Measurements from ENCODE around the gene VPREB1.

The VPREB1 gene

GRCh38 chr22:22244316-22245250 lies at the start of gene VPREB1:
TSS of gene VPREB1 (plus strand) at chr22:22244786. CDS start at chr22:22244814, 28 bp downstream.
- Histone ChIP-seq H3K36me3 (ENCODE audit: control insufficient read depth in 1 of 2, insufficient read depth in 2 of 2, low read length in 2 of 2) (no peaks in the 10 kb centered on the region), H3K9me3 (ENCODE audit: control insufficient read depth in 1 of 2, low read length in 2 of 2) (no peaks in the 10 kb centered on the region), H3K27me3 (ENCODE audit: control insufficient read depth in 1 of 2, insufficient read depth in 2 of 2, low read length in 2 of 2) (peaks cover 0 to 4% of the 10 kb centered on the region in 2 donors), H3K9ac (ENCODE audit: low read depth in 1 of 2, low read length in 2 of 2) (no peak within 1 kb of the TSS), H3K4me3 (ENCODE audit: low read depth in 1 of 2, low read length in 2 of 2) (no peak within 1 kb of the TSS), H3K4me1 (ENCODE audit: control insufficient read depth in 1 of 2, insufficient read depth in 2 of 2, low read length in 2 of 2) (no peaks in the 10 kb centered on the region), H3K27ac (ENCODE audit: low read depth, low read length) (no peak within 1 kb of the TSS)

GRCh38 chr22:22194931-22195264 lies 49.7 kb upstream of the VPREB1 start:
- Histone ChIP-seq H3K9me3 (ENCODE audit: control insufficient read depth in 1 of 2, low read length in 2 of 2) (no peaks in the 10 kb centered on the region), H3K36me3 (ENCODE audit: control insufficient read depth in 1 of 2, insufficient read depth in 2 of 2, low read length in 2 of 2) (no peaks in the 10 kb centered on the region), H3K4me1 (ENCODE audit: control insufficient read depth in 1 of 2, insufficient read depth in 2 of 2, low read length in 2 of 2) (no peaks in the 10 kb centered on the region), H3K4me3 (ENCODE audit: low read depth in 1 of 2, low read length in 2 of 2) (no peak overlapping the region), H3K9ac (ENCODE audit: low read depth in 1 of 2, low read length in 2 of 2) (no peak overlapping the region), H3K27ac (ENCODE audit: low read depth, low read length) (no peak overlapping the region), H3K27me3 (ENCODE audit: control insufficient read depth in 1 of 2, insufficient read depth in 2 of 2, low read length in 2 of 2) (no peaks in the 10 kb centered on the region)

GRCh38 chr22:22195265-22196017 lies 49.1 kb upstream of the VPREB1 start:
- H3K27ac ChIP-seq (ENCODE audit: low read depth, low read length): no peak overlapping the region
- H3K27me3 ChIP-seq (ENCODE audit: control insufficient read depth in 1 of 2, insufficient read depth in 2 of 2, low read length in 2 of 2): no peaks in the 10 kb centered on the region
- H3K9ac ChIP-seq (ENCODE audit: low read depth in 1 of 2, low read length in 2 of 2): no peak overlapping the region
- no peaks in the 10 kb centered on the region for H3K36me3 ChIP-seq (ENCODE audit: control insufficient read depth in 1 of 2, insufficient read depth in 2 of 2, low read length in 2 of 2)
- H3K4me1 ChIP-seq (ENCODE audit: control insufficient read depth in 1 of 2, insufficient read depth in 2 of 2, low read length in 2 of 2): no peaks in the 10 kb centered on the region
- no peaks in the 10 kb centered on the region for H3K9me3 ChIP-seq (ENCODE audit: control insufficient read depth in 1 of 2, low read length in 2 of 2)
- no peak overlapping the region for H3K4me3 ChIP-seq (ENCODE audit: low read depth in 1 of 2, low read length in 2 of 2)

GRCh38 chr22:22196018-22196533 lies 48.5 kb upstream of the VPREB1 start:
- Histone ChIP-seq H3K9me3 (ENCODE audit: control insufficient read depth in 1 of 2, low read length in 2 of 2) (no peaks in the 10 kb centered on the region), H3K27ac (ENCODE audit: low read depth, low read length) (no peak overlapping the region), H3K4me3 (ENCODE audit: low read depth in 1 of 2, low read length in 2 of 2) (no peak overlapping the region), H3K36me3 (ENCODE audit: control insufficient read depth in 1 of 2, insufficient read depth in 2 of 2, low read length in 2 of 2) (no peaks in the 10 kb centered on the region), H3K4me1 (ENCODE audit: control insufficient read depth in 1 of 2, insufficient read depth in 2 of 2, low read length in 2 of 2) (peaks cover 0 to 4% of the 10 kb centered on the region in 2 donors), H3K27me3 (ENCODE audit: control insufficient read depth in 1 of 2, insufficient read depth in 2 of 2, low read length in 2 of 2) (no peaks in the 10 kb centered on the region), H3K9ac (ENCODE audit: low read depth in 1 of 2, low read length in 2 of 2) (no peak overlapping the region)

- no peaks in the 10 kb centered on the region for H3K9me3 ChIP-seq (ENCODE audit: control insufficient read depth in 1 of 2, low read length in 2 of 2)
- peaks cover 0 to 9% of the 10 kb centered on the region in 2 donors for H3K4me1 ChIP-seq (ENCODE audit: control insufficient read depth in 1 of 2, insufficient read depth in 2 of 2, low read length in 2 of 2)
- H3K36me3 ChIP-seq (ENCODE audit: control insufficient read depth in 1 of 2, insufficient read depth in 2 of 2, low read length in 2 of 2): no peaks in the 10 kb centered on the region
- H3K4me3 ChIP-seq (ENCODE audit: low read depth in 1 of 2, low read length in 2 of 2): no peak overlapping the region
- H3K9ac ChIP-seq (ENCODE audit: low read depth in 1 of 2, low read length in 2 of 2): no peak overlapping the region
- peaks cover 0 to 5% of the 10 kb centered on the region in 2 donors for H3K27me3 ChIP-seq (ENCODE audit: control insufficient read depth in 1 of 2, insufficient read depth in 2 of 2, low read length in 2 of 2)
- H3K27ac ChIP-seq (ENCODE audit: low read depth, low read length): no peak overlapping the region
Measured at GRCh38 chr22:22196833-22197477, 47.6 kb upstream of the VPREB1 start.

GRCh38 chr22:22197993-22198402 lies 46.6 kb upstream of the VPREB1 start:
- Histone ChIP-seq H3K27me3 (ENCODE audit: control insufficient read depth in 1 of 2, insufficient read depth in 2 of 2, low read length in 2 of 2) (peaks cover 0 to 5% of the 10 kb centered on the region in 2 donors), H3K9me3 (ENCODE audit: control insufficient read depth in 1 of 2, low read length in 2 of 2) (no peaks in the 10 kb centered on the region)

GRCh38 chr22:22198751-22199150 lies 45.8 kb upstream of the VPREB1 start:
- no peaks in the 10 kb centered on the region for H3K9me3 ChIP-seq (ENCODE audit: control insufficient read depth in 1 of 2, low read length in 2 of 2)
- no peak overlapping the region for H3K27ac ChIP-seq (ENCODE audit: low read depth, low read length)
- peaks cover 0 to 5% of the 10 kb centered on the region in 2 donors for H3K27me3 ChIP-seq (ENCODE audit: control insufficient read depth in 1 of 2, insufficient read depth in 2 of 2, low read length in 2 of 2)
- H3K4me1 ChIP-seq (ENCODE audit: control insufficient read depth in 1 of 2, insufficient read depth in 2 of 2, low read length in 2 of 2): peaks cover 0 to 9% of the 10 kb centered on the region in 2 donors
- H3K4me3 ChIP-seq (ENCODE audit: low read depth in 1 of 2, low read length in 2 of 2): no peak overlapping the region
- H3K9ac ChIP-seq (ENCODE audit: low read depth in 1 of 2, low read length in 2 of 2): no peak overlapping the region
- H3K36me3 ChIP-seq (ENCODE audit: control insufficient read depth in 1 of 2, insufficient read depth in 2 of 2, low read length in 2 of 2): no peaks in the 10 kb centered on the region

More at GRCh38 chr22:22197993-22198402, 46.6 kb upstream of the VPREB1 start:
- Histone ChIP-seq H3K4me3 (ENCODE audit: low read depth in 1 of 2, low read length in 2 of 2) (no peak overlapping the region), H3K9ac (ENCODE audit: low read depth in 1 of 2, low read length in 2 of 2) (no peak overlapping the region), H3K27ac (ENCODE audit: low read depth, low read length) (no peak overlapping the region), H3K4me1 (ENCODE audit: control insufficient read depth in 1 of 2, insufficient read depth in 2 of 2, low read length in 2 of 2) (peaks cover 0 to 9% of the 10 kb centered on the region in 2 donors), H3K36me3 (ENCODE audit: control insufficient read depth in 1 of 2, insufficient read depth in 2 of 2, low read length in 2 of 2) (no peaks in the 10 kb centered on the region)

GRCh38 chr22:22199634-22200033 lies 45.0 kb upstream of the VPREB1 start:
- no peak overlapping the region for H3K4me3 ChIP-seq (ENCODE audit: low read depth in 1 of 2, low read length in 2 of 2)
- no peaks in the 10 kb centered on the region for H3K36me3 ChIP-seq (ENCODE audit: control insufficient read depth in 1 of 2, insufficient read depth in 2 of 2, low read length in 2 of 2)
- no peaks in the 10 kb centered on the region for H3K9me3 ChIP-seq (ENCODE audit: control insufficient read depth in 1 of 2, low read length in 2 of 2)
- peaks cover 0 to 5% of the 10 kb centered on the region in 2 donors for H3K27me3 ChIP-seq (ENCODE audit: control insufficient read depth in 1 of 2, insufficient read depth in 2 of 2, low read length in 2 of 2)
- H3K27ac ChIP-seq (ENCODE audit: low read depth, low read length): no peak overlapping the region
- H3K9ac ChIP-seq (ENCODE audit: low read depth in 1 of 2, low read length in 2 of 2): no peak overlapping the region
- H3K4me1 ChIP-seq (ENCODE audit: control insufficient read depth in 1 of 2, insufficient read depth in 2 of 2, low read length in 2 of 2): peaks cover 0 to 9% of the 10 kb centered on the region in 2 donors

GRCh38 chr22:22200569-22201184 lies 43.9 kb upstream of the VPREB1 start:
- no peaks in the 10 kb centered on the region for H3K36me3 ChIP-seq (ENCODE audit: control insufficient read depth in 1 of 2, insufficient read depth in 2 of 2, low read length in 2 of 2)
- H3K4me1 ChIP-seq (ENCODE audit: control insufficient read depth in 1 of 2, insufficient read depth in 2 of 2, low read length in 2 of 2): peaks cover 0 to 9% of the 10 kb centered on the region in 2 donors
- H3K4me3 ChIP-seq (ENCODE audit: low read depth in 1 of 2, low read length in 2 of 2): no peak overlapping the region
- H3K27me3 ChIP-seq (ENCODE audit: control insufficient read depth in 1 of 2, insufficient read depth in 2 of 2, low read length in 2 of 2): peaks cover 0 to 5% of the 10 kb centered on the region in 2 donors
- H3K9me3 ChIP-seq (ENCODE audit: control insufficient read depth in 1 of 2, low read length in 2 of 2): no peaks in the 10 kb centered on the region
- no peak overlapping the region for H3K9ac ChIP-seq (ENCODE audit: low read depth in 1 of 2, low read length in 2 of 2)
- no peak overlapping the region for H3K27ac ChIP-seq (ENCODE audit: low read depth, low read length)

All from duodenal mucosa (tissue), 2 donors.